ENCODE results near the gene WNT3. TPM values are rescaled to one million over a fixed set of nuclear protein-coding genes. Genes with fewer than 3 reads are reported as not detected.

The WNT3 gene
- total RNA-seq, 1 experiment from 2014 or later: 5.5 TPM

DNA sequence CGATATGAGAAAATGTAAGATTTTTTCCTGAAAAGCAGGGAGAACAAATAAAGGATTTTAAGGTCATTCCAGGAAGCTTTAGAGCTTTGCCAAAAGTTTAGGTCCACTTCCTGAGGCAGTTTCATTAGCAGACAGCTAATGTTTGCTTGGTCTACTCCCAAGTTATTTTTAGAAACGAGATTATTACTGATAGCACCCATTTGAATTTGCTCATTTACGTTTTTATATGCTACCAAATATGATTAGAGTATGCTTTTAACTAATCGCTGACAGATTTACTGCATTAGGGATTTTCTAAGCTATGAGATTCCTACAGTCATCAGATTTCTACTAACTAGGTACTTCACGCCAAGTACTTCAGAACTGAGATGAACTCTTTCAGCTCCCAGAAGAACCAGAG is 98.1 kb downstream of the WNT3 start:
- CTCF ChIA-PET: no interaction called here
- POLR2A ChIA-PET: no interaction called here

DNA sequence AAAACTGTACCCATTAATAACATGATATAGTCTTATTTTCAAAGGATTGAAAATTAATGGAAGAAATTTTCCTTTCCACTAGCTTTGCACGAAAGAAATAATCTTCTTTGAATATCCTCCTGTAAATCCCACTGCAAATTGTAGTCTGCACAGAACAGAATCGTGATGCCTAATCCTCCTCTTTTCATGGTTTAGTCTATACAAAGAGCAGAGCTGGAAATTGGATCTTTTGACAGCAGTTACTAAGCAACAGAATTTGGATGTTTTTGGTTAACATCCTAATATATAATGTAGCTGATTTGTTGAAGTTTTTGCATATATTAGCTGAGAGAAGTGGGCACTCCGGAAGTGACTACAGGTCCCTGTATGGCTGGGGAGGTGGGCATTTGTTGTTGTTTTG is 98.6 kb downstream of the WNT3 start:
- TF ChIP-seq POLR2AphosphoS5 (IDR thresholded peaks at IDR 0.05; ENCODE audit: low read depth, low read length): no peak
- no peak for TF ChIP-seq JUND (IDR thresholded peaks at IDR 0.05)
- TF ChIP-seq EZH2phosphoT487 (IDR thresholded peaks at IDR 0.05; ENCODE audit: borderline replicate concordance): no peak
- TF ChIP-seq, protein P1, sequence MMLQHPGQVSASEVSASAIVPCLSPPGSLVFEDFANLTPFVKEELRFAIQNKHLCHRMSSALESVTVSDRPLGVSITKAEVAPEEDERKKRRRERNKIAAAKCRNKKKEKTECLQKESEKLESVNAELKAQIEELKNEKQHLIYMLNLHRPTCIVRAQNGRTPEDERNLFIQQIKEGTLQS (IDR thresholded peaks at IDR 0.05): no peak
- TF ChIP-seq, protein P2, sequence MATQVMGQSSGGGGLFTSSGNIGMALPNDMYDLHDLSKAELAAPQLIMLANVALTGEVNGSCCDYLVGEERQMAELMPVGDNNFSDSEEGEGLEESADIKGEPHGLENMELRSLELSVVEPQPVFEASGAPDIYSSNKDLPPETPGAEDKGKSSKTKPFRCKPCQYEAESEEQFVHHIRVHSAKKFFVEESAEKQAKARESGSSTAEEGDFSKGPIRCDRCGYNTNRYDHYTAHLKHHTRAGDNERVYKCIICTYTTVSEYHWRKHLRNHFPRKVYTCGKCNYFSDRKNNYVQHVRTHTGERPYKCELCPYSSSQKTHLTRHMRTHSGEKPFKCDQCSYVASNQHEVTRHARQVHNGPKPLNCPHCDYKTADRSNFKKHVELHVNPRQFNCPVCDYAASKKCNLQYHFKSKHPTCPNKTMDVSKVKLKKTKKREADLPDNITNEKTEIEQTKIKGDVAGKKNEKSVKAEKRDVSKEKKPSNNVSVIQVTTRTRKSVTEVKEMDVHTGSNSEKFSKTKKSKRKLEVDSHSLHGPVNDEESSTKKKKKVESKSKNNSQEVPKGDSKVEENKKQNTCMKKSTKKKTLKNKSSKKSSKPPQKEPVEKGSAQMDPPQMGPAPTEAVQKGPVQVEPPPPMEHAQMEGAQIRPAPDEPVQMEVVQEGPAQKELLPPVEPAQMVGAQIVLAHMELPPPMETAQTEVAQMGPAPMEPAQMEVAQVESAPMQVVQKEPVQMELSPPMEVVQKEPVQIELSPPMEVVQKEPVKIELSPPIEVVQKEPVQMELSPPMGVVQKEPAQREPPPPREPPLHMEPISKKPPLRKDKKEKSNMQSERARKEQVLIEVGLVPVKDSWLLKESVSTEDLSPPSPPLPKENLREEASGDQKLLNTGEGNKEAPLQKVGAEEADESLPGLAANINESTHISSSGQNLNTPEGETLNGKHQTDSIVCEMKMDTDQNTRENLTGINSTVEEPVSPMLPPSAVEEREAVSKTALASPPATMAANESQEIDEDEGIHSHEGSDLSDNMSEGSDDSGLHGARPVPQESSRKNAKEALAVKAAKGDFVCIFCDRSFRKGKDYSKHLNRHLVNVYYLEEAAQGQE (IDR thresholded peaks at IDR 0.05; ENCODE audit: low read depth): no peak
- no peak for TF ChIP-seq YY1 (IDR thresholded peaks at IDR 0.05; ENCODE audit: extremely low read depth, insufficient replicate concordance, low read depth, low read length)
- no peak for TF ChIP-seq CBX3 (IDR thresholded peaks at IDR 0.05; ENCODE audit: low read depth)
- RAD21 ChIA-PET (ENCODE audit: low non-redundant PET in 1 of 2, low total read pairs in 2 of 2, uncharacterized antibody in 2 of 2, unreplicated experiment in 2 of 2): no interaction called here
- no peaks in the 10 kb centered on the region for H3K79me2 ChIP-seq (ENCODE audit: insufficient read depth, low read length)
- no peak overlapping the region for H3K27ac ChIP-seq (ENCODE audit: low read depth, low read length)
- no peaks in the 10 kb centered on the region for H3K27me3 ChIP-seq (ENCODE audit: insufficient read depth, low read length)
- H3K4me3 ChIP-seq (replicated peaks in 1 of 2; ENCODE audit: low read depth in 1 of 2, low read length in 2 of 2): no peak overlapping the region
- POLR2A ChIA-PET: no interaction called here
- no TSS peak for BruUV-seq (replicated peaks)
- no peaks in the 10 kb centered on the region for H4K20me1 ChIP-seq (ENCODE audit: insufficient read depth)
- intact Hi-C loops (cut with micrococcal nuclease): no loop called here
- DNase-seq (ENCODE audit: low read depth, low spot score) (no peak), ATAC-seq (no peak)
- CTCF ChIA-PET: no interaction called here
- H3K4me2 ChIP-seq (ENCODE audit: low read length): no peak overlapping the region
- H2AFZ ChIP-seq (ENCODE audit: low read depth, low read length, poor library complexity, severe bottlenecking): no peak overlapping the region
- H3K9me2 ChIP-seq (ENCODE audit: insufficient read depth): no peaks in the 10 kb centered on the region; the same call in 1 of the 2 replicates
- H3K4me1 ChIP-seq (ENCODE audit: control insufficient read depth in 1 of 2, insufficient read depth in 2 of 2, low read length in 2 of 2): no peaks in the 10 kb centered on the region
- H3K36me3 ChIP-seq (ENCODE audit: control insufficient read depth in 1 of 2, insufficient read depth in 2 of 2, low read length in 2 of 2): 0 out of 4 replicates have a peak, but pooled peaks cover 0 to 2% of the 10 kb centered on the region in 2 experiments
- no peak overlapping the region for H3K9ac ChIP-seq (ENCODE audit: low read length)
- no peaks in the 10 kb centered on the region for H3K9me3 ChIP-seq (ENCODE audit: control insufficient read depth in 1 of 2, insufficient read depth in 1 of 2, low read depth in 1 of 2, low read length in 2 of 2)

More for the DNA sequence above, 98.1 kb downstream of the WNT3 start:
- H3K4me3 ChIP-seq (replicated peaks in 1 of 2; ENCODE audit: low read depth in 1 of 2, low read length in 2 of 2): no peak overlapping the region
- H3K27me3 ChIP-seq (ENCODE audit: insufficient read depth, low read length): no peaks in the 10 kb centered on the region
- H3K9me3 ChIP-seq (ENCODE audit: control insufficient read depth in 1 of 2, insufficient read depth in 1 of 2, low read depth in 1 of 2, low read length in 2 of 2): no peaks in the 10 kb centered on the region
- H3K9me2 ChIP-seq (ENCODE audit: insufficient read depth): no peaks in the 10 kb centered on the region; the same call in 1 of the 2 replicates
- ATAC-seq: no peak
- RAD21 ChIA-PET (ENCODE audit: low non-redundant PET in 1 of 2, low total read pairs in 2 of 2, uncharacterized antibody in 2 of 2, unreplicated experiment in 2 of 2): no interaction called here
- no TSS peak for BruUV-seq (replicated peaks)
- no peak overlapping the region for H3K9ac ChIP-seq (ENCODE audit: low read length)
- H2AFZ ChIP-seq (ENCODE audit: low read depth, low read length, poor library complexity, severe bottlenecking): no peak overlapping the region
- no peak overlapping the region for H3K4me2 ChIP-seq (ENCODE audit: low read length)
- intact Hi-C loops (cut with micrococcal nuclease): no loop called here
- H3K27ac ChIP-seq (ENCODE audit: low read depth, low read length): no peak overlapping the region
- no peak for DNase-seq (ENCODE audit: low read depth, low spot score)
- 0 out of 4 replicates have a peak, but pooled peaks cover 0 to 2% of the 10 kb centered on the region in 2 experiments for H3K36me3 ChIP-seq (ENCODE audit: control insufficient read depth in 1 of 2, insufficient read depth in 2 of 2, low read length in 2 of 2)
- H3K79me2 ChIP-seq (ENCODE audit: insufficient read depth, low read length): no peaks in the 10 kb centered on the region
- no peaks in the 10 kb centered on the region for H4K20me1 ChIP-seq (ENCODE audit: insufficient read depth)
- TF ChIP-seq ZFX (IDR thresholded peaks at IDR 0.05): no peak
- H3K4me1 ChIP-seq (ENCODE audit: control insufficient read depth in 1 of 2, insufficient read depth in 2 of 2, low read length in 2 of 2): no peaks in the 10 kb centered on the region

Measured in HCT116 (cell line).